CD4-positive, alpha-beta T cell treated with Interleukin-4 for 4 hours (primary cell): ENCODE measurements around the gene VAPA.

Experiments
- DNase-seq: peaks from one replicate; pipeline ENCODE4 v3.0.0-alpha.2; 2020

VAPA gene

GRCh38 chr18:10008006-10008647 is 94.3 kb downstream of the VAPA start:
- DNase-seq: no peak
